ENCODE data around the gene ELAVL2. TPM values are rescaled to one million over a fixed set of nuclear protein-coding genes. Genes with fewer than 3 reads are reported as not detected.

The ELAVL2 gene
- total RNA-seq, 5 donors from 2014 or later (not counting 1 experiment from before 2014, with no cell fraction given) = 0.79 TPM; not detected in 4

DNA sequence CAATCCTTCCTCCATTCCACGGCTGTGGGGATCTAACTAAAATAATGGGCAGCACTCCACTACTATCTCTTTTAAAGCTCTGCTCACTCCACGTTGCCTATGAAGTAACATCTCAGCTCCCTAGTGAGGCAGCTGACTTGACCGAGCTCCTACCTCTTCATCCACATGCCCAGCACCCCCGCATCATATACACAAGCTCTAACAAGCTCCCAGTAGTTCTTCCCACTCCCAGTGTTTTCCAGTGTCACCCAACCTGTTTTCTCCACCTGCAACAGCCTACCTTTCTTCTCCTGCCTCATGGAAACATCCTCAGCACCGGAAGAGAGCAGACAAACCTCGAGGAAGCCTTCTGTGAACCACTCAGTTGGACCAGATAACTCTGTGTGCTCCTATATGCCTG, 50.5 kb downstream of the ELAVL2 start:
- ChIA-PET POLR2A (interaction anchor here in 1 of 2 donors (1.1 kb wide), 1 partner anchor 18 kb away, joined by 3 read pairs; no protein-coding TSS in a partner anchor), CTCF (no interaction called here)
- H3K4me3 Mint-ChIP-seq = no peak overlapping the region
- H3K4me3 ChIP-seq (ENCODE audit: control insufficient read depth in 1 of 2, extremely low read depth in 1 of 2, low read length in 1 of 2) = no peak overlapping the region
- H3K36me3 ChIP-seq (ENCODE audit: control insufficient read depth in 2 of 2, extremely low read depth in 1 of 2, insufficient read depth in 1 of 2, low read length in 1 of 2) = no peaks in the 10 kb centered on the region
- 54% methylated on average over 4 of the region's 6 CpGs for WGBS (ENCODE audit: insufficient coverage)
- no peaks in the 10 kb centered on the region for H3K4me1 ChIP-seq (ENCODE audit: control insufficient read depth in 1 of 2, extremely low read depth in 1 of 2, insufficient read depth in 2 of 2, low read length in 2 of 2)
- no peak for ATAC-seq (replicated peaks in 1 of 4)
- no peaks in the 10 kb centered on the region for H3K9me3 ChIP-seq
- peaks cover 0 to 15% (median 8%) of the 10 kb centered on the region in 3 donors for H3K9me3 Mint-ChIP-seq
- no peaks in the 10 kb centered on the region for H3K36me3 Mint-ChIP-seq
- no peak overlapping the region for H3K27ac ChIP-seq (ENCODE audit: low read length)
- H3K27ac Mint-ChIP-seq = no peak overlapping the region
- DNase-seq = no peak
- H3K4me1 Mint-ChIP-seq = no peaks in the 10 kb centered on the region
- no peaks in the 10 kb centered on the region for H3K27me3 Mint-ChIP-seq
- no peaks in the 10 kb centered on the region for H3K27me3 ChIP-seq (replicated peaks in 1 of 2; ENCODE audit: control insufficient read depth in 2 of 2, extremely low read depth in 1 of 2, insufficient read depth in 2 of 2, low read length in 1 of 2)

DNA sequence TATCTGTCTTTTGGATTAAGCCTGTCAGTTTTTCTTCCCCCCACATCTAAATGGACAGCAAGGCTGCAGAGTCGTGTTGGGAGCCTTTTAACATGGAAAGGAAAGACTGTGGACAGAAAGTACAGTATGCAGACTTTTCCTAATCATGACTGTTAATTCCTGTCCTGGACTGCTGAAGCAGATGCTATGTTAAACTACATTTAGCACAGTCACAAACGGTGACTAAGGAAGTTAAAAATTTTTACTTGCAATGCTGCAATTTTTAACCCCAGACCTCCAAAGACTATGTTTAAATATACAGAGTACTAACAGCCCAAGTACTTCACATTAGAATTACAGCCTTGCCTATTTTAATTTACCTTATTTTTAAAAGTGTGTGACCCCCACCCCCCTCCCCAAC, 51.8 kb downstream of the ELAVL2 start:
- Mint-ChIP-seq H3K27me3 (no peaks in the 10 kb centered on the region), H3K36me3 (no peaks in the 10 kb centered on the region), H3K27ac (no peak overlapping the region), H3K4me1 (no peaks in the 10 kb centered on the region), H3K4me3 (no peak overlapping the region), H3K9me3 (peaks cover 6 to 24% (median 8%) of the 10 kb centered on the region in 3 donors)
- H3K27me3 ChIP-seq (replicated peaks in 1 of 2; ENCODE audit: control insufficient read depth in 2 of 2, extremely low read depth in 1 of 2, insufficient read depth in 2 of 2, low read length in 1 of 2) = no peaks in the 10 kb centered on the region
- ChIA-PET POLR2A (no interaction called here), CTCF (no interaction called here)
- DNase-seq (no peak), ATAC-seq (replicated peaks in 1 of 4) (no peak)
- H3K27ac ChIP-seq (ENCODE audit: low read length) = no peak overlapping the region
- H3K36me3 ChIP-seq (ENCODE audit: control insufficient read depth in 2 of 2, extremely low read depth in 1 of 2, insufficient read depth in 1 of 2, low read length in 1 of 2) = no peaks in the 10 kb centered on the region
- H3K4me3 ChIP-seq (ENCODE audit: control insufficient read depth in 1 of 2, extremely low read depth in 1 of 2, low read length in 1 of 2) = no peak overlapping the region
- no peaks in the 10 kb centered on the region for H3K9me3 ChIP-seq
- no peaks in the 10 kb centered on the region for H3K4me1 ChIP-seq (ENCODE audit: control insufficient read depth in 1 of 2, extremely low read depth in 1 of 2, insufficient read depth in 2 of 2, low read length in 2 of 2)
- WGBS (ENCODE audit: insufficient coverage) = no CpG with 5 or more reads among the region's 2 CpGs

DNA sequence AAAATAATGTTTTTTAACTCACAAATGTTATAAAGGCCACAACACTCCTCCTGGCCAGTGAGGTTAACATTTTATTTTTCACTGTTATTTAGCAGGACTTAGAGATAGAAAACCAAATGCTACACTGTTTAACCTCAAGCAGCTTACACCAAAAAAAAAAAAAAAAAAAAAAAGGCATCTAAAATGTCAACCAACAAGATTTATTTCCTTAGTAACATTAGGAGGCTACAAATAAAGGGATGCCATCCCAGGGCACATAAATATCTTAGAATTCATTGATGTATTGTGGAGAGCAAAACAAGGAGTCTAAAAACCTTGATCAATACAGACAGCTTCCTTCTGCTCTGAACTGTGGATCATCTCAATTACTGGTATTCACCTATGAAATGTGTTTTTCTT, 53.7 kb downstream of the ELAVL2 start:
- ATAC-seq (replicated peaks in 1 of 4) = no peak
- no peaks in the 10 kb centered on the region for H3K9me3 ChIP-seq
- CTCF ChIA-PET = no interaction called here
- POLR2A ChIA-PET = interaction anchor here in 1 of 2 donors (0.6 kb wide), 1 partner anchor 522 kb away, joined by 11 read pairs; no protein-coding TSS in a partner anchor
- no peak overlapping the region for H3K27ac Mint-ChIP-seq
- no peaks in the 10 kb centered on the region for H3K36me3 Mint-ChIP-seq
- H3K9me3 Mint-ChIP-seq = peaks cover 10 to 19% (median 17%) of the 10 kb centered on the region in 3 donors
- H3K4me1 ChIP-seq (ENCODE audit: control insufficient read depth in 1 of 2, extremely low read depth in 1 of 2, insufficient read depth in 2 of 2, low read length in 2 of 2) = no peaks in the 10 kb centered on the region
- H3K4me3 Mint-ChIP-seq = no peak overlapping the region
- no peaks in the 10 kb centered on the region for H3K27me3 Mint-ChIP-seq
- H3K4me3 ChIP-seq (ENCODE audit: control insufficient read depth in 1 of 2, extremely low read depth in 1 of 2, low read length in 1 of 2) = no peak overlapping the region
- H3K27me3 ChIP-seq (replicated peaks in 1 of 2; ENCODE audit: control insufficient read depth in 2 of 2, extremely low read depth in 1 of 2, insufficient read depth in 2 of 2, low read length in 1 of 2) = no peaks in the 10 kb centered on the region
- no peak overlapping the region for H3K27ac ChIP-seq (ENCODE audit: low read length)
- H3K36me3 ChIP-seq (ENCODE audit: control insufficient read depth in 2 of 2, extremely low read depth in 1 of 2, insufficient read depth in 1 of 2, low read length in 1 of 2) = no peaks in the 10 kb centered on the region
- no peak for DNase-seq
- no peaks in the 10 kb centered on the region for H3K4me1 Mint-ChIP-seq

DNA sequence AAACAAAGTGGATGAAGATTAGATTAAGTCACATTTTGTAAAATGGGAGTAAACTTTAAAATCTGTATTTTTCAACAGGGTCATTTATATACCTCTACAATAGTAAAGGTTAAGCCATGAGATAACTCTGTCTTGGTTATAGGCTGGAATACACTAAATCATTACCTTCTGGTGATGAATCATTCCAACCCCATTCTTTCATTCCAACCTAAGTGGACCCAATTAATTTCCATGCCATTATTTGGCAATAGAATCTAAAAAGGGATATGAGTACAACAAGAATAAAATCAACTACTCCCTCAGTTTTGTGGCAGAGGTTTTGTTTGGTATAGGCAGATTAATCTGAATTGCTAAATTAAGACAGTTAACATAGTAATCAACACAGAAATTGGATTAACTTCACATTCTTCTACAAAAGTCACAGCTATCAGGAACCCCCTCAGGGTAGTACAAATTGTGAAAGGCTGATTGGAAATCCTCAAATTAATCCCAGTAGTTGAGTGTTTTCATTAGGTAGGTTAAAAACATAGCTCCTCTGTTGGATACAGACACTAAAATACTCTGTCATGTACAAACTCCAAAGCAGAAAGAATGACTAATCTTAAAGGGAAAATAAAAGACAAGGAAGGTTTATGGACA, 54.2 kb downstream of the ELAVL2 start:
- Mint-ChIP-seq H3K27me3 (no peaks in the 10 kb centered on the region), H3K36me3 (no peaks in the 10 kb centered on the region), H3K4me3 (no peak overlapping the region), H3K9me3 (peaks cover 10 to 19% (median 17%) of the 10 kb centered on the region in 3 donors), H3K27ac (no peak overlapping the region), H3K4me1 (no peaks in the 10 kb centered on the region)
- Histone ChIP-seq H3K9me3 (no peaks in the 10 kb centered on the region), H3K4me1 (ENCODE audit: control insufficient read depth in 1 of 2, extremely low read depth in 1 of 2, insufficient read depth in 2 of 2, low read length in 2 of 2) (no peaks in the 10 kb centered on the region), H3K36me3 (ENCODE audit: control insufficient read depth in 2 of 2, extremely low read depth in 1 of 2, insufficient read depth in 1 of 2, low read length in 1 of 2) (no peaks in the 10 kb centered on the region), H3K27me3 (replicated peaks in 1 of 2; ENCODE audit: control insufficient read depth in 2 of 2, extremely low read depth in 1 of 2, insufficient read depth in 2 of 2, low read length in 1 of 2) (no peaks in the 10 kb centered on the region), H3K27ac (ENCODE audit: low read length) (no peak overlapping the region), H3K4me3 (ENCODE audit: control insufficient read depth in 1 of 2, extremely low read depth in 1 of 2, low read length in 1 of 2) (no peak overlapping the region)
- POLR2A ChIA-PET = interaction anchor here in 1 of 2 donors (0.6 kb wide), 1 partner anchor 522 kb away, joined by 11 read pairs; no protein-coding TSS in a partner anchor
- DNase-seq = no peak
- CTCF ChIA-PET = no interaction called here
- ATAC-seq (replicated peaks in 1 of 4) = no peak

GRCh38 chr9:23769307-23769935, 56.6 kb downstream of the ELAVL2 start:
- 78% methylated on average over 5 of the region's 7 CpGs for WGBS (ENCODE audit: insufficient coverage)
- Mint-ChIP-seq H3K27ac (no peak overlapping the region), H3K4me3 (no peak overlapping the region), H3K9me3 (peaks cover 10 to 16% (median 12%) of the 10 kb centered on the region in 3 donors), H3K4me1 (no peaks in the 10 kb centered on the region), H3K27me3 (no peaks in the 10 kb centered on the region), H3K36me3 (no peaks in the 10 kb centered on the region)
- ChIA-PET POLR2A (no interaction called here), CTCF (no interaction called here)
- H3K4me3 ChIP-seq (ENCODE audit: control insufficient read depth in 1 of 2, extremely low read depth in 1 of 2, low read length in 1 of 2) = no peak overlapping the region
- no peaks in the 10 kb centered on the region for H3K9me3 ChIP-seq
- no peaks in the 10 kb centered on the region for H3K36me3 ChIP-seq (ENCODE audit: control insufficient read depth in 2 of 2, extremely low read depth in 1 of 2, insufficient read depth in 1 of 2, low read length in 1 of 2)
- no peaks in the 10 kb centered on the region for H3K4me1 ChIP-seq (ENCODE audit: control insufficient read depth in 1 of 2, extremely low read depth in 1 of 2, insufficient read depth in 2 of 2, low read length in 2 of 2)
- H3K27ac ChIP-seq (ENCODE audit: low read length) = no peak overlapping the region
- no peaks in the 10 kb centered on the region for H3K27me3 ChIP-seq (replicated peaks in 1 of 2; ENCODE audit: control insufficient read depth in 2 of 2, extremely low read depth in 1 of 2, insufficient read depth in 2 of 2, low read length in 1 of 2)
- ATAC-seq (replicated peaks in 1 of 4) = no peak
- no peak for DNase-seq

DNA sequence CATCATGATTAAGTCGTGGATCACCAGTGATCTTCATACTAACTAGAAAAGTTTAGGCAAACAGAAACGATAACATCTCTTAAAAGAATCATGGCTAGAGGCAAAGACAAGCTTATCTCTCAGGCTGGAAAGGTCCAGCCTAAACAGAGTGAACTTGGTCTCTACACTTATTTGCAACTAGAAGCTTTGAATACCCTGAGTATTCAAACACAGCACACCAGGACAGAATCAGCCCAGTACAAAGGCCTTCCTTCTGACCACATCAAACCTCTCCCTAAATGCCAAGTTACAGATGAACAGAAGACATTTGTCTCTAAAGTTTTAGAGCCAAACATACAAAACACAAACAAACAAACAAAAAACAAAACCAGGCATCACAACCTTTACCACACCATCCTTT, 57.2 kb downstream of the ELAVL2 start:
- H3K4me3 ChIP-seq (ENCODE audit: control insufficient read depth in 1 of 2, extremely low read depth in 1 of 2, low read length in 1 of 2) = no peak overlapping the region
- H3K9me3 Mint-ChIP-seq = peaks cover 10 to 16% (median 12%) of the 10 kb centered on the region in 3 donors
- H3K27me3 ChIP-seq (replicated peaks in 1 of 2; ENCODE audit: control insufficient read depth in 2 of 2, extremely low read depth in 1 of 2, insufficient read depth in 2 of 2, low read length in 1 of 2) = no peaks in the 10 kb centered on the region
- H3K36me3 ChIP-seq (ENCODE audit: control insufficient read depth in 2 of 2, extremely low read depth in 1 of 2, insufficient read depth in 1 of 2, low read length in 1 of 2) = no peaks in the 10 kb centered on the region
- no peaks in the 10 kb centered on the region for H3K36me3 Mint-ChIP-seq
- H3K4me3 Mint-ChIP-seq = no peak overlapping the region
- no peaks in the 10 kb centered on the region for H3K4me1 ChIP-seq (ENCODE audit: control insufficient read depth in 1 of 2, extremely low read depth in 1 of 2, insufficient read depth in 2 of 2, low read length in 2 of 2)
- no peaks in the 10 kb centered on the region for H3K9me3 ChIP-seq
- H3K27ac ChIP-seq (ENCODE audit: low read length) = no peak overlapping the region
- ATAC-seq (replicated peaks in 1 of 4) = no peak
- WGBS (ENCODE audit: insufficient coverage) = 40% methylated on average over 2 of the region's 2 CpGs
- DNase-seq = no peak
- H3K27me3 Mint-ChIP-seq = no peaks in the 10 kb centered on the region
- ChIA-PET CTCF (no interaction called here), POLR2A (no interaction called here)
- no peak overlapping the region for H3K27ac Mint-ChIP-seq
- H3K4me1 Mint-ChIP-seq = no peaks in the 10 kb centered on the region

Data from T-cell (primary cell).